Retinal pigment epithelial cell (primary cell): ENCODE measurements around the gene NPHP3.
"Not testable (repeated sequence)": the region's sequence is repeated elsewhere in the genome, so short reads cannot be mapped to it uniquely, and the experiment has no call there.

Experiments
- DNase-seq: peaks from one replicate; pipeline ENCODE4 v3.0.0-alpha.2; 2010; ENCODE audit warnings: low read depth
- H3K4me3 ChIP-seq: 2 replicates; pipeline ENCODE4 v1.5.1; 2011; ENCODE audit warnings: mild to moderate bottlenecking, low read length, control low read depth, moderate library complexity
- TF ChIP-seq, protein P1 (sequence below): conservative IDR thresholded peaks from 2 replicates; pipeline ENCODE4 v1.5.1; 2011; ENCODE audit warnings: low read depth, low read length, control low read depth, inconsistent platforms

Gene NPHP3

DNA sequence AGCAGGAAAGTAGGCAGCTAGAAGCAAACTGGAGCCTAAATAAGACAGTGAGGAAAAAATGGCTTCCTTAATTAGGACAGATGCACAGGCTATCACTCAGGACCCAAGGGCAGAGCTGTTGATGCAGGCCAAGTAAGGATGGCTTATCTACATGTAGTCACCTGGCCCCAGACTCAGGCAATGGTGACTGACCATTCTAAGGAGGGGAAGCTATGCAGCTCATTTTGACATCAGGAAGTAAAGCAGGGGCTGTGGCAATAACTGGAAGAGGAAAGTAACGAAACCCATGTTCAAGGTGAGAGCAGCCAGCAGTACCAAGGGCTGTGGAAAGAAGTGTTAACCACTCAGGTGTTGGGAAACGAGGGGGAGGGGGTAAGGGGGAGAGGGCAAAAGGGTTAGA lies 78.8 kb downstream of the NPHP3 start:
- TF ChIP-seq, protein P1, sequence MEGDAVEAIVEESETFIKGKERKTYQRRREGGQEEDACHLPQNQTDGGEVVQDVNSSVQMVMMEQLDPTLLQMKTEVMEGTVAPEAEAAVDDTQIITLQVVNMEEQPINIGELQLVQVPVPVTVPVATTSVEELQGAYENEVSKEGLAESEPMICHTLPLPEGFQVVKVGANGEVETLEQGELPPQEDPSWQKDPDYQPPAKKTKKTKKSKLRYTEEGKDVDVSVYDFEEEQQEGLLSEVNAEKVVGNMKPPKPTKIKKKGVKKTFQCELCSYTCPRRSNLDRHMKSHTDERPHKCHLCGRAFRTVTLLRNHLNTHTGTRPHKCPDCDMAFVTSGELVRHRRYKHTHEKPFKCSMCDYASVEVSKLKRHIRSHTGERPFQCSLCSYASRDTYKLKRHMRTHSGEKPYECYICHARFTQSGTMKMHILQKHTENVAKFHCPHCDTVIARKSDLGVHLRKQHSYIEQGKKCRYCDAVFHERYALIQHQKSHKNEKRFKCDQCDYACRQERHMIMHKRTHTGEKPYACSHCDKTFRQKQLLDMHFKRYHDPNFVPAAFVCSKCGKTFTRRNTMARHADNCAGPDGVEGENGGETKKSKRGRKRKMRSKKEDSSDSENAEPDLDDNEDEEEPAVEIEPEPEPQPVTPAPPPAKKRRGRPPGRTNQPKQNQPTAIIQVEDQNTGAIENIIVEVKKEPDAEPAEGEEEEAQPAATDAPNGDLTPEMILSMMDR, result no peak
- no peak overlapping the region for H3K4me3 ChIP-seq
- DNase-seq, result no peak

DNA sequence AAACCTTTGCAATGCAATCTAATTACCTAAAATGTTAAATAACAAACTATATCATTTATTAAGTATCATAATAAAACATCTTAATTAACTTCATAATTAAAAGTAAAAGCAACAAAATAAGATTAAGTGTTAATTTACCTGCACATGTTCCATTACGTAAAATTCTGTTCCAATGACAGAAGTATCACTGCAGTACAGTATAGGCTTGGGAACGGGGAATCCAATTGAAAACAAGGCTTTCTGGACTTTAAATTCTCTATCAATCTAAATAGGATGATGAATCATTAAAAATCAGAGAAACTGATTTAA lies 79.7 kb downstream of the NPHP3 start:
- no peak for DNase-seq
- no peak overlapping the region for H3K4me3 ChIP-seq
- TF ChIP-seq, protein P1, result no peak

DNA sequence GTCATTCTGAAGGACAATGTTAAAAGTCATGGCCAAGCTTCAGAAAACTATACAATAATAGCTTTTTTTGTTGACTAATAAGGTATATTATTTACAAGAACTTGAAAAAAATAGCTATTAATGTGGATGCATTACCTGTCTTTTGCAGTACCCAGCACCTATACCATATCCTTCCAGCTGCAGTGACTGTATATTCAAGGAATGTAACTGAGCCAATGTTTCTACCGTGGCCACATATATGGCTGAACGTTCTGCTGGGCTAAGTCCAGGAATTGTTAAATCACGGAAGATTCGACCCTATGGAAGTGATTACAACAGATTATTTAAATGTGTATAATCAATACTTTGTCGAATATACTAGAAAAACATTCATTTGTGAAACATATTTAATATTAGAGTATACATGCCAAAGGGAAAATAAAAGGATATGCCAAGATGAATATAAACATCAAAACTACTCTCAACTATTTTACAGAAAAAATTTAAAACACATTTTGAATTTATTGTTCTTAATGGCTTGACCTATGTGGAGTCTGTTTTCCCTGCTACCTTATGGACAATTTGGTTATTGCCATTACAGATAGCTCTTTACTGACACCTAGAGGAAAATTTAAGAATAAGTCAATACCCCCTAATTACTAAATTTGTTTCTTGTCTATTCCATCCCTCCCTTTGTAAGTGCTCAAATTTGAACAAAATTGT lies 80.2 kb downstream of the NPHP3 start:
- TF ChIP-seq, protein P1, result peak; percentile 59
- DNase-seq, result no peak
- no peak overlapping the region for H3K4me3 ChIP-seq

DNA sequence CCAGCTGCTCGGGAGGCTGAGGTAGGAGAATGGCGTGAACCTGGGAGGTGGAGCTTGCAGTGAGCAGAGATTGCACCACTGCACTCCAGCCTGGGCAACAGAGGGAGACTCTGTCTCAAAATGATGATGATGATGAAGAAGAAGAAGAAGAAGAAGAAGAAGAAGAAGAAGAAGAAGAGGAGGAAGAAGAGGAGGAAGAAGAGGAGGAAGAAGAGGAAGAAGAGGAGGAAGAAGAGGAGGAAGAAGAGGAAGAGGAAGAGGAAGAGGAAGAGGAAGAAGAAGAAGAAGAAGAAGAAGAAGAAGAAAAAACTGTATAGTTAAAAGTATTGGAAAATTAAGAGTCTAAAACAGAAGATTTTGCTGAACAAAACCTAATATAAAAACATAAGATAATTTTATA lies 80.8 kb downstream of the NPHP3 start:
- H3K4me3 ChIP-seq, DNase-seq: not testable (repeated sequence)

DNA sequence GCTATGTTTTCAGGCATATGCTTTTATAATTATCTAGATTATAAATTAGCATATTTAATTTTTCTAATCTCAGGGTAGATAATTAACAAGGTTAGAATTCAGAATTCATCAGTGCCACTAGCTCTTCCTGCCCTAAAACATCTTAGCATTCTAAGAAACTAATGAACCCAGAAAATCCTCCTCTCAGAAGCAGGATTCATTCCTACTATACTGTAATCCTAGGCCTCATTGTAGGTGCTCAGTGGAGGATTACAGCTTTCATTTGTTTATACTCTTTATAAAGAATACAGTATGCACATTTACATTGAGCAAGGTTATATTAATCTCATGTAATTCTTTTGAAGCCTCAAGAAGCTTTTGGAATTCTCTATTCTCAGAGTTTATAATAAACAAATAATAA lies 83.5 kb downstream of the NPHP3 start:
- no peak overlapping the region for H3K4me3 ChIP-seq
- TF ChIP-seq, protein P1, result no peak
- no peak for DNase-seq

DNA sequence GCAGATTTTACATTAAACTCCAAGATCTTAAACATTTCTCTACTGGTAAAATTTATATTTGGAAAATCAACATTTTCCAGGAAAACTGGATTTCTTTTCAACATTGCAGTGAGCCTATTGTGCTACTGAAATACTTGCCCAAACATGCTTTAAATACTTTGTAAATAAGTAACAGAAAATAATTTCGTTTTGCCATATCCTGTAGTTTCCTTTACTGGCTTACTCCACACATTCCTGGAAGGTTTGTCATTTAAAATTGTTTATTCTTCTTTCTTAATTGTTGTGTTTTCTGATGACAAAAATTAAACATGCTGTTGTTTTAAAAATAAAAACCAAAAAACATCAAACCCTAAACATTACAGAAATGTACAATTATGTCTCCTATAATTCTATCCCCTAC lies 84.6 kb downstream of the NPHP3 start:
- TF ChIP-seq, protein P1, result no peak
- no peak overlapping the region for H3K4me3 ChIP-seq
- no peak for DNase-seq

DNA sequence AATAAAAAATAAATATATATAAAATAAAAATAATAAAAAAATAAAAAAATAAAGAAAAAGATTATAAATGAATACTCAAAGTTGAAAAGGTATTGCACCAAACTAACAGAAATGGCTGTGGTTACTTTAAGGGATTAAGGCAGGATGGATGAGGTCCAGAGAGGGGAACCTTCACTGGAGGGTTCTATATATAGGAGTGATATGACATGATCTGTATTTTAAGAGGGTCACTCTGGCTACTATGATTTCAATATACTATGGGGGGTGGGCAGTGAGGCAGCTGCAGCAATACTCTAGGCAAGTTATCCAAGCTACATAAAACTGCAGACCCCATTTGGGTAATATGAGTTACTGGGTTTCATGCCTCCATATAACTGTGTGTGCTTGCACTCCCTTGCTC lies 87.2 kb downstream of the NPHP3 start:
- TF ChIP-seq, protein P1, result no peak
- DNase-seq, result no peak
- H3K4me3 ChIP-seq, result no peak overlapping the region
